Muscle layer of colon (tissue), 2 donors: ENCODE data around the gene IL36B.

Experiments used
- H3K27ac ChIP-seq: one replicate; pipeline ENCODE4 v1.7.0; 2013; ENCODE audit warnings: low read depth, mild to moderate bottlenecking, low read length, moderate library complexity
- H3K27me3 ChIP-seq, 2 donors: one replicate each; pipeline ENCODE4 v1.7.0; 2013; ENCODE audit warnings: low read length in 2 of 2, mild to moderate bottlenecking in 2 of 2; ENCODE audit not compliant: insufficient read depth in 2 of 2, control insufficient read depth in 1 of 2
- H3K36me3 ChIP-seq: one replicate; pipeline ENCODE4 v1.7.0; 2013; ENCODE audit warnings: mild to moderate bottlenecking, low read length; ENCODE audit not compliant: insufficient read depth
- H3K4me1 ChIP-seq: one replicate; pipeline ENCODE4 v1.7.0; 2013; ENCODE audit warnings: mild to moderate bottlenecking, low read length; ENCODE audit not compliant: insufficient read depth
- H3K4me3 ChIP-seq, 2 donors: one replicate each; pipeline ENCODE4 v1.7.0; 2013; ENCODE audit warnings: low read length in 2 of 2, low read depth in 1 of 2, mild to moderate bottlenecking in 1 of 2, moderate library complexity in 1 of 2
- H3K9ac ChIP-seq: one replicate; pipeline ENCODE4 v1.7.0; 2013; ENCODE audit warnings: low read length
- H3K9me3 ChIP-seq: one replicate; pipeline ENCODE4 v1.7.0; 2013; ENCODE audit warnings: mild to moderate bottlenecking, low read length
- donor health status: abdominal sarcoma.
- donor health status: Adenocarcinoma of cecum.

The IL36B gene

GRCh38 chr2:113060796-113061195 lies 8.1 kb upstream of the IL36B start:
- no peaks in the 10 kb centered on the region for H3K4me1 ChIP-seq
- H3K27me3 ChIP-seq, result no peaks in the 10 kb centered on the region
- no peaks in the 10 kb centered on the region for H3K9me3 ChIP-seq
- H3K9ac ChIP-seq, result no peak overlapping the region
- no peak overlapping the region for H3K4me3 ChIP-seq
- H3K27ac ChIP-seq, result no peak overlapping the region
- no peaks in the 10 kb centered on the region for H3K36me3 ChIP-seq

GRCh38 chr2:113060396-113060795 lies 7.7 kb upstream of the IL36B start:
- Histone ChIP-seq H3K36me3 (no peaks in the 10 kb centered on the region), H3K9ac (no peak overlapping the region), H3K4me3 (no peak overlapping the region), H3K4me1 (no peaks in the 10 kb centered on the region), H3K27ac (no peak overlapping the region), H3K27me3 (no peaks in the 10 kb centered on the region), H3K9me3 (no peaks in the 10 kb centered on the region)

- Histone ChIP-seq H3K36me3 (no peaks in the 10 kb centered on the region), H3K27ac (no peak within 1 kb of the TSS), H3K9me3 (no peaks in the 10 kb centered on the region), H3K9ac (no peak within 1 kb of the TSS), H3K27me3 (no peaks in the 10 kb centered on the region), H3K4me1 (no peaks in the 10 kb centered on the region), H3K4me3 (no peak within 1 kb of the TSS)
Observed at GRCh38 chr2:113058998-113059960, 6.6 kb upstream of the IL36B start, which contains the start of gene IL36RN. Gene IL36RN (plus strand): TSS chr2:113059198. CDS start chr2:113059439, 241 bp downstream.

DNA sequence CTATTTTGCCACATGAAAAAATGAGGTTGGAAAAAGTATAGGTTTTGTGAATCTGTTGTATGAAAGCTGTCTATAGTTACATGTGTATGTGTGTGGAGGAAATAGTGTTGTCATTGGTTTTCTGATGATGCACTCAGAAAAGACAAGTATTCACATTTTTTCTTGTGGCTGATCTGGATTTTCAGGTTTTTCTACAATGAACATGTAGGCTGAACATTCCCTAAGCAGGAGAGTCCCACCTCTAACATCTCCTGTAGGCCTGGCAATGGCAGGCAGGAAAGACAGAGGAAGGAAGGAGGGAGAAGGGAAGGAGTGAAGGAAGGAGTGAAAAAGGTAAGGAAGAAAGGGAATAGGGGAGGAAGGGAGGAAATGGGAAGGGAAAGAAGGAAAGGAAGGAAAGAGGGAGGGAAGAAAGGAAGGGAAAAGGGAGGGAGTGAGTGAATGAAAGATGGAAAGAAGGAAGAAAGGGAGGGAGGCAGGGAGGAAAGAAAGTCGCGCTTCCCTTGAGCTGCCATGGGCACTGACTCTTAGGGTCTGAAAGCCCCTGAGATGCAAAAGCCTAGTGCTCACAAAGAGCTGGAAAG lies 5.8 kb upstream of the IL36B start:
- Histone ChIP-seq H3K27ac (no peak overlapping the region), H3K9ac (no peak overlapping the region), H3K4me3 (no peak overlapping the region), H3K36me3 (no peaks in the 10 kb centered on the region), H3K9me3 (no peaks in the 10 kb centered on the region), H3K27me3 (no peaks in the 10 kb centered on the region), H3K4me1 (no peaks in the 10 kb centered on the region)

- Histone ChIP-seq H3K4me3 (no peak overlapping the region), H3K27ac (no peak overlapping the region), H3K27me3 (no peaks in the 10 kb centered on the region), H3K9me3 (no peaks in the 10 kb centered on the region), H3K4me1 (no peaks in the 10 kb centered on the region), H3K36me3 (no peaks in the 10 kb centered on the region), H3K9ac (no peak overlapping the region)
Observed at GRCh38 chr2:113057117-113057516, 4.5 kb upstream of the IL36B start.

DNA sequence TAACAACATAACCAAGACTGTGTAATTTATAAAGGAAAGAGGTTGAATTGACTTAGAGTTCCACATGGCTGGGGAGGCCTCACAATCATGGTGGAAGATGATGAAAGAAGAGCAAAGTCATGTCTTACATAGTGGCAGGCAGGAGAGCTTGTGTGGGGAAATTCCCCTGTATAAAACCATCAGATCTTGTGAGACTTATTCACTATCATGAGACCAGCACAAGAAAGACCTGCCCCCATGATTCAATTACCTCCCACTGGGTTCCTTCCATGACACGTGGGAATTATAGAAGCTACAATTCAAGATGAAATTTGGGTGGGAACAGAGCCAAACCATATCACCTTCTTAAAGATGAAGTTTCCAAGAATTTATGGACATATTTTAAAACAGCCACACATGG lies 3.9 kb upstream of the IL36B start:
- Histone ChIP-seq H3K4me1 (no peaks in the 10 kb centered on the region), H3K36me3 (no peaks in the 10 kb centered on the region), H3K9me3 (no peaks in the 10 kb centered on the region), H3K27ac (no peak overlapping the region), H3K27me3 (no peaks in the 10 kb centered on the region), H3K4me3 (no peak overlapping the region), H3K9ac (no peak overlapping the region)

DNA sequence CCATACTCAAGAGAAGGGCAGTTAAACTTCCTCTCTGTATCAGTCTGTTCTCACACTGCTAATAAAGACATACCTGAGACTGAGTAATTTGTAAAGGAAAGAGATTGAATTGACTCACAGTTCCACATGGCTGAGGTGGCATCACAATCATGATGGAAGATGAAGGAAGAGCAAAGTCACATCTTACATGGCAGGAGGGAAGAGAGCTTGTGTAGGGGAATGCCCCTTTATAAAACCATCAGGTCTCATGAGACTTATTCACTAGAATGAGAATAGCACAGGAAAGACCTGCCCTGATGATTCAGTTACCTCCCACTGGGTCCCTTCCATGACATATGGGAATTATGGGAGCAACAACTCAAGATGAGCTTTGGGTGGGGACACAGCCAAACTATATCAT lies 1.4 kb upstream of the IL36B start:
- Histone ChIP-seq H3K9ac (no peak overlapping the region), H3K27me3 (no peaks in the 10 kb centered on the region), H3K4me1 (no peaks in the 10 kb centered on the region), H3K36me3 (no peaks in the 10 kb centered on the region), H3K9me3 (no peaks in the 10 kb centered on the region), H3K27ac (no peak overlapping the region), H3K4me3 (no peak overlapping the region)

GRCh38 chr2:113053666-113054065 lies 999 bp upstream of the IL36B start:
- no peak overlapping the region for H3K9ac ChIP-seq
- no peak overlapping the region for H3K27ac ChIP-seq
- no peaks in the 10 kb centered on the region for H3K9me3 ChIP-seq

GRCh38 chr2:113050921-113051895 lies 1.5 kb downstream of the IL36B start:
- H3K4me1 ChIP-seq, result no peaks in the 10 kb centered on the region
- H3K9ac ChIP-seq, result no peak overlapping the region
- H3K27ac ChIP-seq, result no peak overlapping the region
- no peaks in the 10 kb centered on the region for H3K9me3 ChIP-seq
- no peak overlapping the region for H3K4me3 ChIP-seq
- no peaks in the 10 kb centered on the region for H3K27me3 ChIP-seq
- H3K36me3 ChIP-seq, result no peaks in the 10 kb centered on the region

More at GRCh38 chr2:113053666-113054065, 999 bp upstream of the IL36B start:
- Histone ChIP-seq H3K27me3 (no peaks in the 10 kb centered on the region), H3K36me3 (no peaks in the 10 kb centered on the region), H3K4me3 (no peak overlapping the region), H3K4me1 (no peaks in the 10 kb centered on the region)

- no peaks in the 10 kb centered on the region for H3K27me3 ChIP-seq
- no peak overlapping the region for H3K9ac ChIP-seq
- no peaks in the 10 kb centered on the region for H3K36me3 ChIP-seq
- H3K4me3 ChIP-seq, result no peak overlapping the region
- no peak overlapping the region for H3K27ac ChIP-seq
- H3K9me3 ChIP-seq, result no peaks in the 10 kb centered on the region
- H3K4me1 ChIP-seq, result no peaks in the 10 kb centered on the region
Observed at GRCh38 chr2:113046465-113046864, 6.2 kb downstream of the IL36B start.

- Histone ChIP-seq H3K4me3 (no peak overlapping the region), H3K9ac (no peak overlapping the region), H3K36me3 (no peaks in the 10 kb centered on the region), H3K27ac (no peak overlapping the region), H3K4me1 (no peaks in the 10 kb centered on the region), H3K27me3 (no peaks in the 10 kb centered on the region), H3K9me3 (no peaks in the 10 kb centered on the region)
Observed at GRCh38 chr2:113041871-113042270, 10.8 kb downstream of the IL36B start.
